GM18499 (cell line): ENCODE measurements around the gene B3GNT8.
"Not testable (repeated sequence)": the region's sequence is repeated elsewhere in the genome, so short reads cannot be mapped to it uniquely, and the experiment has no call there.

Experiments
- ATAC-seq: cut with Tn5 transposase; IDR thresholded peaks from one replicate; pipeline ENCODE4 v1.9.1; 2021; ENCODE audit warnings: moderate number of reproducible peaks; ENCODE audit not compliant: insufficient read depth, unreplicated experiment

B3GNT8 gene, protein sequence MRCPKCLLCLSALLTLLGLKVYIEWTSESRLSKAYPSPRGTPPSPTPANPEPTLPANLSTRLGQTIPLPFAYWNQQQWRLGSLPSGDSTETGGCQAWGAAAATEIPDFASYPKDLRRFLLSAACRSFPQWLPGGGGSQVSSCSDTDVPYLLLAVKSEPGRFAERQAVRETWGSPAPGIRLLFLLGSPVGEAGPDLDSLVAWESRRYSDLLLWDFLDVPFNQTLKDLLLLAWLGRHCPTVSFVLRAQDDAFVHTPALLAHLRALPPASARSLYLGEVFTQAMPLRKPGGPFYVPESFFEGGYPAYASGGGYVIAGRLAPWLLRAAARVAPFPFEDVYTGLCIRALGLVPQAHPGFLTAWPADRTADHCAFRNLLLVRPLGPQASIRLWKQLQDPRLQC

GRCh38 chr19:41426952-41427646, at the start of gene B3GNT8:
Gene B3GNT8, minus strand, starts transcription at chr19:41427374. Its CDS starts 596 bp downstream, at chr19:41426778.
- ATAC-seq, result no peak

- ATAC-seq, result no peak
Measured at GRCh38 chr19:41476583-41476982, 49.4 kb upstream of the B3GNT8 start.

GRCh38 chr19:41463257-41464256, 36.4 kb upstream of the B3GNT8 start:
- not testable (repeated sequence) for ATAC-seq

GRCh38 chr19:41462497-41462896, 35.3 kb upstream of the B3GNT8 start:
- no peak for ATAC-seq

GRCh38 chr19:41457241-41457640, 30.1 kb upstream of the B3GNT8 start:
- ATAC-seq, result no peak

- no peak for ATAC-seq
Measured at GRCh38 chr19:41456342-41456918, 29.3 kb upstream of the B3GNT8 start.

DNA sequence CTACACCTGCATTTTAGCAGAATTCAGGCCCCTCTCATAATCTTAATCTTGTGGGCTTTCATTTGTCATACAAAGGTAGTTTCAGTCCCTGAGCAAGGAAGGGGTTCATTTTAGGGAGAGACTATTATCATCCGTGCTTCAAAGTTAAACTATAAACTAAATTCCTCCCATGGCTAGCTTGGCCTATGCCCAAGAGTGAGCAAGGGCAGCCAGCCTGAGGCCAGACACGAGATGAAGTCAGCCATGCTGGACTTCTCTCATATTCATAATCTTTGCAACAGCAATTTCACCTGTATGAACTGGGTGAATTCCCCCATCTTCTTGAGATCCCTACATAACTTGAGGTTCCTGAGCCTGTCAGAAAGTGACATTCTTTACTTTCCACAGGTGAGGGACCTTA, 28.8 kb upstream of the B3GNT8 start:
- no peak for ATAC-seq

GRCh38 chr19:41452584-41453275, 25.6 kb upstream of the B3GNT8 start:
- no peak for ATAC-seq

DNA sequence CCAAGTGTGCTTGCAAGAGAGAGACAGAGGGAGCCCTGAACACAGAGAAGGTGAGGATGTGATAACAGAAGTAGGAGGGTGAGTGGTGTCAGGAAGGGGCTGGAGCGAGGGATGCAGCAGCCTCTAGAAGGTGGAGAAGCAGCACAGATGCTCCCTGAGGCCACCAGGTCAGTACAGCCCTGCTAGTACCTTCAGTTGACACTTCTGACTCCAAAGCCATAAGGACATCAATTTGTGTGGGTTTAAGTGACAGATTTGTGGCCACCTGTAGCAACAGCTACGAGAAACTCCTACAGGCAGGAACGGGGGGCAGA, 22.6 kb upstream of the B3GNT8 start:
- ATAC-seq, result no peak

- no peak for ATAC-seq
Measured at GRCh38 chr19:41449079-41449864, 22.1 kb upstream of the B3GNT8 start.

GRCh38 chr19:41447732-41448332, 20.7 kb upstream of the B3GNT8 start:
- no peak for ATAC-seq

GRCh38 chr19:41445575-41445974, 18.4 kb upstream of the B3GNT8 start:
- no peak for ATAC-seq

GRCh38 chr19:41443813-41444455, 16.8 kb upstream of the B3GNT8 start:
- ATAC-seq, result no peak

DNA sequence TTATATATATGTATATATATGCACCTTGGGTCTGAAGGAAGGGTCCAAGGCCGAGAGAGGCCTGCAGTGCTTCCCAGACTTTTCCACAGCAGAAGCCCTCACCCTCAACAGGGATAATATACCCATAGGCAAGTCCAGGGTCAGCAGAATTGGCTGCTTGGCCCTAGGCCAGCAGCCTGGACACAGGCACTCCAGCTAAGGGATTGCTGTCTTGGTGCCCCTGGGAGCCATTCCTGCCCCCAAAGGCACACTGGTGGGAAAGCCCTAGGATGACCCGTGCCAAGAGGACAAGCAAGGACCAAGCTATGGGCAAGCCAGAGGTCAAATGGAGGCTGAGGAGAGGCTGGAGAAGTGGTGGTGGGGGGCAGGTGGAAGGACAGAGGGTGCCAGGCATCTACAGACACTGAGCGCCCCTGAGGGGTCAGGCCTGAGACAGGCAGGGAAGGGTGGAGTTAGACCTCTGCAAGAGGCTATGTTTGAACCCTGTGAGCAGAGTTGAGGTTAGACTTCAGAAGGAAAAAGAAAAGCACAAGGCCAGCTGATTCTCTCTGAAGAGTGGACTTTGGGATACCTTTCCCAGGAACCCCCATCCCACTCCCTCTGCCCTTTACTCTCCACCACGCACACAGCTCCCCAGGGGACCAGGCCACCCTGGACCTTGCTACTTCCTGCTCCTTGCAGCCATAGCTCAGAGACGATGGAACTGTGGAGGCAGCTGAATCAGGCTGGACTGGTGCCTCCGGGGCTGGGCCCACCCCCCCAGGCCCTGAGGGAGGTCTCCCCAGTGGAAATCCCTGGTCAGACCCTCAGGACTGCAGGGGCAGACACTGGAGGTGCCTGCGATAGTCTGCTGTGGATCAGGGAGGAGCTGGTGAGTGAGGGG, 15.5 kb upstream of the B3GNT8 start, which contains the start of gene ERICH4:
ERICH4 (plus strand) TSS at position 684 of the 883 bp plus-strand sequence; CDS start at position 698, 14 bp downstream.
- ATAC-seq, result no peak

- no peak for ATAC-seq
Measured at GRCh38 chr19:41441321-41441945, 14.3 kb upstream of the B3GNT8 start.

GRCh38 chr19:41439441-41440222, 12.5 kb upstream of the B3GNT8 start, which contains the start of gene DMAC2:
Gene DMAC2, minus strand, starts transcription at chr19:41439912. Its CDS starts 13 bp downstream, at chr19:41439899.
- peak; percentile 77 for ATAC-seq
